Medulla oblongata (tissue), 1 donor: ENCODE results near the gene BCL11B.

Experiments used
- DNase-seq: peaks from one replicate; pipeline ENCODE4 v3.0.0-alpha.2; 2015; ENCODE audit errors: extremely low spot score

Gene BCL11B

DNA sequence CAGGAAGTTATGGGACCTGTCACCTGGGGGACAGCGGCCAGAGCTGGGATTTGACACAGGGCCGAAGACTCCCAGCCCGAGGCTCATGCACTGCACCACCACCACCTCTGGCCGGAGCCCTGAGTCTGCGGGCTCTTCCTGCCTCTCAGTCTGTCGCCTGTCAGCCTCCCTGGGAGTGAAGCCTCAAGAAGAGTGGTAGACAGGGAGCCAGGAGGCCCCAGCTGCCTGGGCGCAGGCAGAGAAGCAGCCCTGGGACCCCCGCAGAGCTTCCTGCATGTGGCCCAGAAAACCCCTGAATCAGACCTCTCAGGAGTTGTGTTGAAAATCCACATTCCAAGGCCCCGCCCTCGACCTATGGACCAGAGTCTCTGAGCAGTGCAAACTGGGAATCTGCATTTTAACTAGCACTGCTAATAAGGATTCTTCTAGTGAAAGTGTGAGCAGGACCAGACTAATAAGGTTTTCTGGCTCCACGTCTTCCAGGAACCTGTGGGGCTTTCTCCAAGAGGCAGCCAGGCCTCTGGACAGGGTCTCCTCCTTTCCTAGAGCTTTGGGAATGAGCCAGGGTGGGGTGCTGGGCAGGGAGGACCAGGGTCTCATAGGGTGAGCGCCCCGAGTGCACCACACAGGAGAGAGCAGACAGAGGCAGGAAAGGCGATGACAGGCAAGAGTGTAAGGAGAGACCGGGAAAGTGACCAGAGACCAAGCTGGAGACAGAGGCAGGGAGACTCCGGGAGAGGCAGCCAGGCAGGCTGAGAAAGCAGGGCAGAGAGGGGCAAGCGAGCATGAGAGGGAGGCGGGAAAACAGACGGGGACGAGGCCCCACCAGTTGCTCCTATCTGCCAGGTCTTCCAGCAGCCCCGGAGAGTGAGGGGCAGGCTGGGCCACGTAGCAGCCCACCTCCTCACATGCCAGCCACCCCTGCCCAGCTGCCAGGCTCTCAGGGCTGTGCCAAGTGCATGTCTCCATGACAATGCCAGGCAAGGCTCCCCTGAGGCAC, 112.4 kb downstream of the BCL11B start:
- no peak for DNase-seq

DNA sequence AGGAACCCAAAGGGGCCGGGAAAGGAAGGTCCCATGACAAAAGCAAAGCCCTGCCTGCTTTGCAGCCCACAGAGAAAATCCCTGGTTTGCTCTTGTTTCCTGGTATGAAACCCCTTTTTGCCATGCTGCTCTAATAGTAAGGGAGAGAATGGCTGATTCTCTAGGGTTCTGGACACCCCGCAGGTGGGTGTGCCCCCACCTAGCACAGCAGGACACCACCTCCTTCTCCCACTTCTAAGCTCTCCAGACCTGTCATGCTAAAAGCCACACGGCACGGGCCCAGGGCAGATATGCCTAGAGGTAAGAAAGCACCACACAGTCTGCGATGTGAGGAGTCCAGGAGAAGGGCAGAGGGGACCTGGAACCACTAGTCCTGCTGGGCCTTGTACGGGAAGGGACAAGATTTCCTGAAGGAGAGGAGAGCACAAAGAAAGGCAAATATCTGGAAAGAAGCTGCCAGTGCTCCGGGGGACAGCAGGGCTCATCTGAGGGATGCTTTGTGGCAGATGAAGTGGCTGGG, 113.3 kb downstream of the BCL11B start:
- no peak for DNase-seq

DNA sequence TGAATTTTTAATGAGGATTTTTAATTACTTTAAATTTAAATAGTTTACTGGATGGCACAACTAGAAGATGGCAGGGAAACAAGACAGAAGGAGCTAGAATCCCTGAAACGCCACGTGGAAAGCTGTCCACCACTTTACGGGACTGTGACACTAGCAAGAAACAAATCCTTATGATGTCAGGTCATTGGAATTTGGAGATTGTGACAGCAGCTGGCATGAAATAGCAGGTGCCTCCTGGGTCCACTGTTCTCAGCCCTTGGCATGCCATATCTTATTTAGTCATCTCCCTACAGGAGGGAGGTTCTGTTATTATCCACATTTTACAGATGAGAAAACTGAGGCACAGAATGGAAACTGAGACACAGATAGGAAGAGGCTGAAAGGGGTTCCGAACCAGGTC, 113.8 kb downstream of the BCL11B start:
- DNase-seq = no peak

DNA sequence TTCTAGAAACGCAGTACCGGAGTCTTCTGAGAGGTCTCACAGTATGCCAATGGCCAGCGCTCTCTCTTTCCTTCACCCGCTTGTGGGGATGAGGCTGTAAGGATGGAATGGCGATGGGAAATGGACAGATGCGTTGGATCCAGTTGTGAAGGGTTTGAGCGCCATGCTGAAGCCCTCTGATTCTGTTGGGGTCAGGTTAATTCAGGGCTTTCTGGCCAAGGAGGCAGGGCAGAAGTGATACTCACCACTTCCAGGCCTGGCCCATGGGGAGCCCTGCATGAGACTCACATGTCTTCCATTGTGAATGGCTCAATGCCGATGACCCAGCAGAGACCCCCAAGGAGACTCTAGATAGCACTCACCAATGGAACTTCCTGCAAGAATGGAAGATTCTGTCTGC, 114.3 kb downstream of the BCL11B start:
- DNase-seq = no peak

DNA sequence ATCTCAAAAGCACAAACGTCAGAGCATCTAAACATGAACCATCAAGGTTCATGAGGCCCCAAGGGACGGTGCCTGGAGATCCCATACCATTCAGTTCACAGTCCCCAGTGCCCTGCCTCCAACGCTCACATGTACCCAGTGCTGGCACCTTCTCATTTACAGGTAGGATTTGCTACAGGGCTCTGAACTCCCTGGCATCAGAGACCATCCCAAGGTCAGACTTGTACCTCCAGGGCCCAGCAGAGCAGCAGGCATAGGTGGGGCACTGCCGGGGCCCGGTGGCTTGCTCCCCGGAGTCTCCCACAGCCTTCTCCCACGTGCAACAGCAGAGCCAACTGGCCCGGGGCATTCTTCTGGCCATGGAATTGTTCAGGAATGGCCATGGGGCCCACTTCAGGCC, 114.8 kb downstream of the BCL11B start:
- no peak for DNase-seq

DNA sequence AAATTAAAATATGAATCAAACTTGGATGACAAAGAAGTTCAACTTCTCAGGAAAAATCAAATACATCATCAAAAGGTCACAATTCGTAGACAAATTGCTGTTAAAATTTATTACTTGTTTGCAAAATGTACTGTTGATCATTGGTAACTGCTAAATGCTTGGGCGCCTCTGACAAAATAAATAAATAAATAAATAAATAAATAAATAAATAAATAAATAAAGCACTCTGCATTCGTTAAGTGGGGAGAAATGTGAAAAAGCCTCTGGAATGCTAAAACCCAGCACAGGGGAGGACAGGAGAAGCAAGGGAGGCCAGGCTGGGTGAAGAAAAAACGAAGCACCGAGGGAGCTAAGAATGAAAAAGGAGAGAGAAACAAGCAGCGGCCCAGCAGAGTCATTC, 115.2 kb downstream of the BCL11B start:
- DNase-seq = no peak

DNA sequence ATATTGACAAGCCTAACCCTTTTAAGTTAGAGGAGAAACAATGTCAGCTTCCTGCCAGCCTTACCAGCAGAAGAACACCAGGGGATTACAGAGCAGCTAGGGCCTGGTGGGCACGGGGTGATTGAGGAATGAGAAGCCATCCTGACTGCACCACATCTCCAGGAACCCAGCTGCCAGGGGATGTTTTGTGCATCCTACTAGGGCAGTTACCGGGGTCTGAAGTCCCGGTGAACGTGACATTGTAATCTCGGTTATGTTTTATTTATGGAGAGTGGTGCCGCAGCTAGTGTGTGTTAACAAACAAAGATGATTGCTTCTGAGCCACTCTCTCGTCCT, 115.9 kb downstream of the BCL11B start:
- DNase-seq = no peak

DNA sequence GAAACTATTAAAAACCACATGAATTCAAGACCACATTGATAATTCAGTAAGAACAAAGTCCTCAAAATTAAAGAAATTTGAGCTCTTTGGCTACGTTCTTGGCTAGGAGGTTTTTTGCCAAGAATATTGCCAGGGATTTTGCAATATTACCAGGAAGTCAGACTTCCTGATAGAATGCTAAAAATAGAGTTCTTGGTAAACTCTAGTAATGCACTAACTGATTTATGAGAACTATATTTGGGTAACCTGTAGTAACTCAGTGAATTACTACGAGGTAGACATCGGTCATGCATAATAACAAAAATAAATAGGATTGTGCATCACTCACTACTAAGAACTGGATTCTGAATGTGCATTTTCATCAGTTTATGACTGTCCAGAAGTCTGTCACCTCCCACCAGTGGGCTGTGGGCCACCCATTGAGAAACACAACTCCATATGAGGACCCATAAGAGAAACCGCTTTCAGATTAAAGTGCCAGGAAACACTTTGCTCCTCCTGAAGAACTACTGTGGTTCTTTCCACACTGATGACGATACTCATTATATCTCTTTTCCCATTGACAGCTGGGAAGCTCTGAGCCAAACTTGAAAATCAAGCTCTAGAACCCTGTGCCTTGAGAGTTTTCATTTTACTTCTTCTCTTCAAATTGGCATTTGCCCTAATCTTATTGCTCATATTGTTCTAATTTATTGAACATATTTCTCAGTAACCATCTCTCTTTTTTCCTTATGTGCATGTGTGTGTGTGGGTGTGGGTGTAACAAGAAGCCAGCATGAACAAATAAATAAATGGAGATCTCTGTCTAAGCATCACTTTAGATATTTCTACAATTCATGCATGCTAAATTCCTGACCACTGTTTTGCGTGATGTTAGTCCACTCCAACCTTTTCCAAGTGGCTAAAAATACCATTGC, 116.6 kb downstream of the BCL11B start:
- no peak for DNase-seq

DNA sequence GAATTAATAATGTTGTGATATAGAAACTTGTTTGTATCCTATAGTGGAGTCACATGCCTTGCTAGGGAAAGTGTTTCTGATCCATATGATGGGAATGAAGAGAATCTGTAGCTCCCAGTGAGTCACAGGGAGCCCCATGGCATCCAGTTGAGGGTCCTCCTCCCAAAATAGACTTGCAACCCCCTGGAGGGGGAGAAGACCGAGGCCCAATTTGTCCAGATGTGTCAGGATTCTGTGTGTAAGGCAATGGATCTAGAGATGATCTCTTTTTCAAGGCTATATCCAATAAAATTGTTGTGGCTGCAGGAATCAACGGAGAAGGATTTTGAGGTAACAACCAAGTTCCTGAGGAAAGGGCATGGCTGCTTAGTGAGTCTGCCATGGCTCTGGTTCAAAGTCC, 121.8 kb downstream of the BCL11B start:
- DNase-seq = no peak

DNA sequence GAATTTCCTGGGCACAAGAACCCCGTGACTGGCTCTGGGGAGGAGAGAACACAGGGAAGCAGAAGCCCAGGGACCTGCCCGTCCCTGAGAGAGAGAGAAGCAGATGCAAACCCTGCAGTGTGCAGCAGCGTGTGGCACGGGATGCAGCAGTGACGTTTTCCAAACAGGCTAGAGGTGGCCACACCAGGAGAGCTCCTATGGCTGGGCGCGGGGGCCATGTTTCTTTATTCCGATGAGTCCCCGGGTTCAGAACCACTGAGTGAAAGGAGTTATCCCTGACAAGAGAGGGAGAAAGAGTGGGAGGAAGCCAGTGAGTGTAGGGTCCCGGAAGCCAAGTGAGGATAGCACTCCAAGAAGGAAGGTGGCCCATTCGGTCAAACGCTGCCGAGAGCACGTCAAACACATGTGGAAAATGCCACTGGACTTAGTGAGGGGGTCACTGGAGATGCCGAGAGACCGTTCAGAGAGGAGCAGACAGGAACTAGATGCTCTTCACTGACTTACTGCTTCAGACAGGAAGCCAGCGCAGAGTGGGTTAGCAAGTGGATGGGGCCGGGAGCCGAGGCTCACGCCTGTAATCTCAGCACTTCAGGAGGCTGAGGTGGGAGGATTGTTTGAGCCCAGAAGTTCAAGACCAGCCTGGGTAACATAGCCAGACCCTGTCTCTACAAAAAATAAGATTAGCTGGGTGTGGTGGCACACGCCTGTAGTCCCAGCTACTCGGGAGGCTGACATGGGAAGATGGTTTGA, 123.0 kb downstream of the BCL11B start:
- no peak for DNase-seq

DNA sequence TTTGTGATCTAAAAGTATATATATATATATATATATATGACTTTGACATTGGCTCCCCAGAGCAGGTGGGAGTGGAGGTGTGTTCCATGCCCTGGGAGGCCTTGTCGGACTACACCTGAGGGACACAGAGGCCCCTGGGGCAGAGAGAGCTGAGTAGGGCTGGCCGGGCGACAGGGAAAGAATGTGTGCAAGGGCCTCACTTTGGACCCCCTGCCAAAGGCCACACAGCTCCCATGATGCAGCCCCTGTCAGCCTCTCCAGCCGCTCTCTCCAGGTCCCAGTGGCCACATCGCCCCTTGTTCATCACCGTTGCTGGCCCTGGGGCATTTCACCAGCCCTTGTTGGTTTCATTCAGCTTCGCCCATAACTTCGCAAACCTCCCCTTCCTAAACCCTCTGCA, 123.9 kb downstream of the BCL11B start:
- DNase-seq = no peak

DNA sequence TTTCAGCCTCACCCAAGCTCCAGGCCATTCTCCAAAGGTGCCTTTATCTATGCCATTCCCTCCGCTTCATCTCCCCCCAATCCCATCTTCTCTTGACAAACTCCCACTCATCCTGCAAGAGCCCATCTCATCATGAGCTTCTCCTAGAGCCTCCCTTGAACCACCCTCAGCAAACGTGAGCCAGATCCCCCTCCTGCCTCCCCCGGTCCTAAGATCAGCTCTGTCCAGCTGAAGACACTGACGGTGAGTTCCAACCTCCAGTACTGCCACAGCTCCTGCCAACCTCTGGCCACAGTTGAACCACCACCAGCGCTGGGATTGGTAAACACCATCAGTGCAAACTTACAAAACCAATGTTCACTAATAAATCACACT, 124.6 kb downstream of the BCL11B start:
- DNase-seq = no peak

DNA sequence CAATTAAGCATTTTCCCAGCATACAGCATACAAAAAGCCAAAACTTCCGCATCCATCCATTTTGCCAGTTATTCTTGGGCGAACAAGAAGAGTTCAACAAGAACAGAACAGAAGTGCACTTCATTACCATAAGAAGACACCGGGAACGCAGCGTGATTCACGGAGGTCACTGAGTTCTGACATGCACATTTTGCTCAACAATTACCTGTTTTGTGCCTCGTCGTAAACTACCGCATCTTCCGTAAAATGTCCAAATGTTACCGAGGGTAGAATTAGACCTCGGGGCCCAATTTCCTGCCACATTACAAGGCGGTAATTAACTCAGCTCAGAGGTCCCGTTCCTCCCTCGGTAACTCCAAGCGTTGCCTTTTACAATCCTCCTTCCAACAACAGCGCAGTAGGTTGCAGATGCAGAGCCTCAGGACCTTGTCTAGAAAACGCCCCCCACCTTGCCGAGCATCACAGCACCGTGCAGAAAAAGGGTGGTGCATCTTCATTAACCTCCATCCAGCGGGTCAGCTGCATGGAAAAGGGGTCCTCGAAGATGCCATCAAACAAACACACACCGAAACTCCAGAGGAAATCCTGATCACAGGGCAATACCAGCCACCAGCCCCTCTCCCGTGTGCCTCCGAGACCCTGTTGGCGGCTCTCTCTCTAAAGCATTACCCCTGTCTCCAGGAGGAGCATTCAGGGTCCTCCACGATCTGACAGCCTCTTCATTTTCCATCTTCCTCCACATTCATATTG, 125.2 kb downstream of the BCL11B start:
- DNase-seq = no peak

DNA sequence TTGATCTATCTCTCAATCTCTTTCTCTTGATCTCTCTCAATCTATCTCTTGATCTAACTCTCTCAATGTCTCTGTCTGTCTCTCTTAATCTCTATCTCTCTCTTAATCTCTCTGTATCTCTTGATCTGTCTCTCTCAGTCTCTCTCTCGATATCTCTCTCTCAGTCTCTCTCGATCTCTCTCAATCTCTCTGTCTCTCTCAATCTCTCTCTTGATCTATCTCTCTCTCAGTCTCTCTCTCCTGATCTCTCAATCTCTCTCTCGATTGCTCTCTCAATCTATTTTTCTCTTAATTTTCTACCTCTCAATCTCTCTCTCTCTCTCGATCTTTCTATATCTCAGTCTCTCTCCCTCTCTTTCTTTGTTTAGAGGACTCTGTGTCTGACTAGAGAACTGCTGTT, 126.7 kb downstream of the BCL11B start:
- DNase-seq = no peak

DNA sequence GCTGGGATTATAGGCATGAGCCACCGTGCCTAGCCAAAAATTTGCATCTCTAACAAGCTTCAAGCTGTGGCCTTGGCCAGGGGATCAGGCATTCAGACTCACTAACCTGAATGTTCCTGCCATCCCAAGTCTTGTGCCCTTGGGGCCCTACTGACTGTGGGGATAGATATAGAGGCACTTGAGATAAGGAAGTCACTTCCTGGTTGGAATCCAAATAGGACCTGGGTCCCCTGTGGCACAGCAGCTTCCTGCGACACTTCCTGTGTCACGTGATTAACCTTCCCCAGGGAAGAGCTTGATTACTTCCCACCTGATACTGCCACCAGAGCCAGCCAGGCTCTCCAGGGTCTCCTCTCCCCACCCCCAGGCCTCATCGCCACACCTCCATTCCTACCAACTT, 128.2 kb downstream of the BCL11B start:
- no peak for DNase-seq

DNA sequence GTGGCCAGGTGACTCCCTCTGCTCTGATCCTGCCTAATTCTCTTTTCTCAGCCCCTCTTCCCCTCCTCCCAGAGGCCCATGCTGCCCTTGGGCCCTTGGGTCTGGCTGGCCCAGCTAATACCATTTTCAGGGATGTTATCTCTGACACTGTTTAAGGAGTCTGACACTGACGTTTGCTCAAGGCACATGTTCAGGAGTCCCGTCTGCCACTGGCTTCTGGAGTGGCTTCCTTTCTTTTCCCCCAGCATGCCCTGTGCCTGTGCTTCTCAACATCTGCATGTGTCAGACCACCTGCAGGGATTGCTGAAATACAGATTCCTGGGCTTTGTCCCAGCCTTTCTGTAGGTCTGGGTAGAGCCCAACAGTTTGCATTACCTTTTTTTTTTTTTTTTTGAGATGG, 128.9 kb downstream of the BCL11B start:
- no peak for DNase-seq

DNA sequence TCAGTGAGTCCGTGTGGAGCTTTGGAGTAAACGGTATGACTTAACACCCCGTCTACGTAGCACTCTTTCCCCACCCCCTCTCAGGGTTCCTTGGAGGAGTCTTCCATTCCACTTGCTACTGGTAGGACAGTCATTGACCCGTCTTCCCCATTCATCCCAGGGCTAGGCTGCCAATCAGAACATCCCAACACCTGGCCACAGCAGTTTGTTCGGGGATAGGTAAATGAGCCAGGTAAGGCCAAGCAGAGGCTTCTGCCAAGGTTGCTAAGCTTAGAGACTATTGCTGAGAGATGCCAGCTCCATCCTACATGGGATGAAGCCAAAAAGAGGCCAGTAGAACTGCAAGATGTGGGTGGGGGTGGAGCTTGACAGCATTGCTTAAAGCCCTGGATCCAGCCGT, 130.8 kb downstream of the BCL11B start:
- no peak for DNase-seq

DNA sequence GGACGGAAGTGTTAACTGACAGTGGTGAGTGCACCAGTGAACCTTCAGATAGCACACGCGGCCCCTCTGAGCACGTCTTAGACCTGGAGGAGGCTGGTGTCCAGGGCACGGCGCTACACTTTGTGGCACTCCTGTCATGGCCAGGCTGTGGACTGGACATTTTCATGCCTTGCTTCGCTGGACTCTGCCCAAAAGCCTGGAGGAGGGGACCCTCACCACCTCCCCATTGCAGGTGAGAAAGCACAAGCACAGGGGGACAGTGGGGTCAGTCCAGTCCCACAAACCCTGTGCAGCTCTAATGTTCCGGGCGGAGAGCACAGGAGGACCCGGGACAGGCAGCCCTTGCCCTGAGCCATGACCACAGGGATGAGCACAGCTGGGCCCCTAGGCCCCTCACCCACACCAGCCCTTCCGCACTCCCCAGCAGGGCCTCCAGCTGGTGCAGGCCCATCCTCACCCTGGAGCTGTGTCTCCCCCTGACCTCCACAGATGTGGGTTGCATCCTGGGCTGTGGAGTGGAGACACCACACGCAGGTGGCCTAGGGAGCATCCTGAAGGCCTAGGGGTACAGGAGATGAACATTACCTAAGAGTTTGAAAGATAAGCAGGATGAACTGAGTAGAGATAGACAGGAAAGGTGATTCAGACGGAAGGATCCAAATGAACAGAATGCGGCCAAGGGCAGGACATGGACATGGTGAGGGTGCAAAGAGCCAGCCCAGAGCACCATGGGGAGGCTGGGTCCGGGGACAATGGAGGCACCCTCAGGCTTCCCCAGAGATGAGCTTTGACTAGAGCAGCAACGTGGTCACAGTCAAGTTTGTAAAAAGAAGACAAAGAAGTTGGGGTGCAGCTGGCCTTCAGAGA, 132.8 kb downstream of the BCL11B start:
- DNase-seq = no peak

DNA sequence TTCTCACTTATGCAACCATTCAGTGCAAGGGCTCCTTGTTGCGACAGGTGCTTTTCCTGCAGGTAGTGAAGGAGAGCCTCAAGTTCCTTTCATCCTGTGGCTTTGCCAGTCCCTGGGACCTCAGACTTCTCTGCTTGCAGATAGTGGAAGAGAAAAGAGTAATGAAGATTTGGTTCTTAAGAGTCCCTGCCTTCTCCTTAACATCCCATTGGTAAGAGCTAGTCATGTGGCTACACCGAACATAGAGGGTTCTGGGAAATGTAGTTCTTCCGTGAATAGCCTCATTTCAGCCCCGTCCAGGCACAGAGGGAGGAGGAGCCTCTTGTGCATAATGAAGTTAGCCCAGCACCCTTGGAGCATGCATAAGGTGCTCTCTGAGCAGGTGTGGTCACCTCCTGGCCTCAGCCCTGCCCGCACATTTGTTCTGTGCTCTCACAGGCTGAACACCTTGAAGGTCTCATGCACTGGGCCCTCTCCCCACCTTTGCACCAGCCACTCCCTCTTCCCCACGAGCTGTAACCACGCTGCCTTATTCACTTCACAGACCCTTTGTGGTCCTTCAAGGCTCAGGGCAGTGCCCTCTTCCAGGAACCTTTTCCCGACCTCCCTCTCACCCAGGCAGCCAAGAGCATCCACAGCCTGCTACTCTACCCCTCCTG, 134.0 kb downstream of the BCL11B start:
- no peak for DNase-seq
